Measurements from ENCODE around the gene LRRC3.

Gene LRRC3

GRCh38 chr21:44508426-44508710, 53.1 kb downstream of the LRRC3 start:
- in situ Hi-C loops (cut with MboI; ENCODE audit: low sequenced_read_pairs): loop anchor here (25.0 kb wide), 1 partner anchor 429 kb away; the partner anchor contains the start of gene SLX9

- in situ Hi-C loops (cut with MboI; ENCODE audit: low sequenced_read_pairs): loop anchor here (25.0 kb wide), 1 partner anchor 428 kb away; the partner anchor contains the start of gene SLX9
Observed at GRCh38 chr21:44508711-44509445, 53.6 kb downstream of the LRRC3 start.

DNA sequence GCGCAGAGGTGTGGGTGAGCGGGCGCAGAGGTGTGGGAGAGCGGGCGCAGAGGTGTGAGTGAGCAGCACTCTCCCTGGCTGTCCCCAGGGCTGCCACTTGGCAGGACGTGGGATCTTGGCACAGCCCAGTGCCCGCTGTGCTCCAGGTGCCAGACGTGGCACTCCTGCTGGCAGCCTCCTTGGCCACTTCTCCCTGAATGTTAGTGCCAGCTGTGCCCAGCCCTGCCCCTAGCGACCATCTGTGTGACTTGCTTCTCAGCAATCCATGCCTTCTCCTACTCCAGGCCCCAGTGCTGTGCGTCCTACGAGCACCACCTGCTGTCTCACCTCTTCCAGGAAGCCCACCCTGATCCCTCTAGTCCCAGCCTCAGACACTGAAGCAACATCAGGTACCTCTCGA, 54.2 kb downstream of the LRRC3 start:
- in situ Hi-C loops (cut with MboI; ENCODE audit: low sequenced_read_pairs): loop anchor here (25.0 kb wide), 1 partner anchor 428 kb away; the partner anchor contains the start of gene SLX9

GRCh38 chr21:44510109-44510507, 54.8 kb downstream of the LRRC3 start:
- in situ Hi-C loops (cut with MboI; ENCODE audit: low sequenced_read_pairs): loop anchor here (25.0 kb wide), 1 partner anchor 427 kb away; the partner anchor contains the start of gene SLX9

- in situ Hi-C loops (cut with MboI; ENCODE audit: low sequenced_read_pairs): loop anchor here (25.0 kb wide), 1 partner anchor 427 kb away; the partner anchor contains the start of gene SLX9
Observed at GRCh38 chr21:44510508-44511218, 55.4 kb downstream of the LRRC3 start.

DNA sequence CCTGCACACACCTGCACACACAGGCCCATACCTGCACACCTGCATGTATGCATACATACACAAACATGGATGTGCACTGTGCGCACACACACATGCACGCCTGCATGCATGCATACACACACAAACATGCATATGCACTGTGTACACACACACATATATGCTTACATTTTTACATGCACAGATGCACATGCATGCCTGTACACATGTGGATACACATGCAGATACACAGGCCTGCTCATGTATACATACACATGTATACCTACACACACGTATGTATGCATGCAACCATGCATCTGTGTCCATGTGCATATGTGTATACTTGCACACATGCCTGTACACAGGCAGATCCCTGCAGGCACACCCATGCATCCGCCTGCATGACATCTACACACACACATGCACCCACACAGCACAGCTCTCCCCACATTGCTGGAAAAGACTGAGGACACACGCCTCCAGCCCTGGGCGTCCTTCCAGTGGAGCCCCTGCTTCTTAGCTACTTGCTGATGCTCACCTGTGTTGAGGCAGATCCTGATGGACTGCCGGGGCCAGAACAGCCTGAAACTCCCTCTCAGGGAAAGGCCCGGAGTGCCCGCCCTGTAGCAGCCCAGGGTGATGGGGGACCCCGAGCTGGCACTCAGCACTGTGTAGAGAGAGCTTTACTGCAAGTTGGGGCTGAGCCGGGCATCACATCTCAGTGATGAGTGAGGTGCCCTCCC, 56.1 kb downstream of the LRRC3 start:
- in situ Hi-C loops (cut with MboI; ENCODE audit: low sequenced_read_pairs): loop anchor here (25.0 kb wide), 1 partner anchor 426 kb away; the partner anchor contains the start of gene SLX9
